HG03060 (cell line): ENCODE measurements around the gene LRRC1.

Experiments used
- ATAC-seq: cut with Tn5 transposase; IDR thresholded peaks from one replicate; pipeline ENCODE4 v1.9.1; 2021; ENCODE audit warnings: low read depth, moderate number of reproducible peaks; ENCODE audit not compliant: unreplicated experiment

LRRC1 gene

GRCh38 chr6:53874964-53875363 lies 80.2 kb downstream of the LRRC1 start:
- no peak for ATAC-seq

- ATAC-seq = no peak
Measured at GRCh38 chr6:53877151-53877550, 82.3 kb downstream of the LRRC1 start.

- no peak for ATAC-seq
Measured at GRCh38 chr6:53878808-53879207, 84.0 kb downstream of the LRRC1 start.

- no peak for ATAC-seq
Measured at GRCh38 chr6:53879608-53880007, 84.8 kb downstream of the LRRC1 start.

- no peak for ATAC-seq
Measured at GRCh38 chr6:53887316-53887715, 92.5 kb downstream of the LRRC1 start.

- no peak for ATAC-seq
Measured at GRCh38 chr6:53888931-53889330, 94.1 kb downstream of the LRRC1 start.

- ATAC-seq = no peak
Measured at GRCh38 chr6:53889365-53889764, 94.6 kb downstream of the LRRC1 start.

- ATAC-seq = peak; percentile 47
Measured at GRCh38 chr6:53892707-53893106, 97.9 kb downstream of the LRRC1 start.

- ATAC-seq = peak; percentile 71
Measured at GRCh38 chr6:53894091-53894490, 99.3 kb downstream of the LRRC1 start.

GRCh38 chr6:53896196-53896595 lies 101.4 kb downstream of the LRRC1 start:
- ATAC-seq = no peak

- ATAC-seq = no peak
Measured at GRCh38 chr6:53898026-53898795, 103.4 kb downstream of the LRRC1 start.

- no peak for ATAC-seq
Measured at GRCh38 chr6:53899512-53899911, 104.7 kb downstream of the LRRC1 start.

GRCh38 chr6:53903357-53903756 lies 108.6 kb downstream of the LRRC1 start:
- ATAC-seq = no peak

GRCh38 chr6:53906103-53906502 lies 111.3 kb downstream of the LRRC1 start:
- ATAC-seq = no peak

- no peak for ATAC-seq
Measured at GRCh38 chr6:53906842-53907241, 112.0 kb downstream of the LRRC1 start.

- ATAC-seq = no peak
Measured at GRCh38 chr6:53910834-53911233, 116.0 kb downstream of the LRRC1 start.

GRCh38 chr6:53912661-53913060 lies 117.9 kb downstream of the LRRC1 start:
- ATAC-seq = no peak

GRCh38 chr6:53913286-53913685 lies 118.5 kb downstream of the LRRC1 start:
- no peak for ATAC-seq

- ATAC-seq = no peak
Measured at GRCh38 chr6:53915026-53915691, 120.4 kb downstream of the LRRC1 start.

GRCh38 chr6:53916804-53917463 lies 122.1 kb downstream of the LRRC1 start:
- peak; percentile 58 for ATAC-seq

- no peak for ATAC-seq
Measured at GRCh38 chr6:53917464-53917842, 122.6 kb downstream of the LRRC1 start.
